Ectodermal cell (in vitro differentiated cells): Measurements from ENCODE around the gene SP140.

ENCODE experiments used
- H3K27ac ChIP-seq: 2 replicates; pipeline ENCODE4 v1.7.0; 2013; ENCODE audit warnings: mild to moderate bottlenecking, low read depth, low read length; ENCODE audit not compliant: insufficient read depth, poor library complexity, severe bottlenecking
- H3K27me3 ChIP-seq: 2 replicates; pipeline ENCODE4 v1.7.0; 2013; ENCODE audit warnings: mild to moderate bottlenecking, low read length; ENCODE audit not compliant: insufficient read depth, control insufficient read depth, poor library complexity, severe bottlenecking
- H3K36me3 ChIP-seq: one replicate; pipeline ENCODE4 v1.7.0; 2013; ENCODE audit warnings: low read length; ENCODE audit not compliant: control insufficient read depth, insufficient read depth
- H3K4me1 ChIP-seq: one replicate; pipeline ENCODE4 v1.7.0; 2013; ENCODE audit warnings: low read length; ENCODE audit not compliant: control insufficient read depth, insufficient read depth
- H3K4me3 ChIP-seq: 2 replicates; pipeline ENCODE4 v1.7.0; 2013; ENCODE audit warnings: low read depth, low read length, control low read depth; ENCODE audit not compliant: insufficient read depth
- H3K9me3 ChIP-seq: 2 replicates; pipeline ENCODE4 v1.7.0; 2013; ENCODE audit warnings: mild to moderate bottlenecking, low read length, moderate library complexity; ENCODE audit not compliant: control insufficient read depth
- WGBS, 2 experiments: methylation state at CpG; one replicate each; pipeline ENCODE4 v1.1.7; 2013; ENCODE audit warnings: missing lambda C conversion rate in 2 of 2; 5-methylcytosine and 5-hydroxymethylcytosine counted together

SP140 gene

DNA sequence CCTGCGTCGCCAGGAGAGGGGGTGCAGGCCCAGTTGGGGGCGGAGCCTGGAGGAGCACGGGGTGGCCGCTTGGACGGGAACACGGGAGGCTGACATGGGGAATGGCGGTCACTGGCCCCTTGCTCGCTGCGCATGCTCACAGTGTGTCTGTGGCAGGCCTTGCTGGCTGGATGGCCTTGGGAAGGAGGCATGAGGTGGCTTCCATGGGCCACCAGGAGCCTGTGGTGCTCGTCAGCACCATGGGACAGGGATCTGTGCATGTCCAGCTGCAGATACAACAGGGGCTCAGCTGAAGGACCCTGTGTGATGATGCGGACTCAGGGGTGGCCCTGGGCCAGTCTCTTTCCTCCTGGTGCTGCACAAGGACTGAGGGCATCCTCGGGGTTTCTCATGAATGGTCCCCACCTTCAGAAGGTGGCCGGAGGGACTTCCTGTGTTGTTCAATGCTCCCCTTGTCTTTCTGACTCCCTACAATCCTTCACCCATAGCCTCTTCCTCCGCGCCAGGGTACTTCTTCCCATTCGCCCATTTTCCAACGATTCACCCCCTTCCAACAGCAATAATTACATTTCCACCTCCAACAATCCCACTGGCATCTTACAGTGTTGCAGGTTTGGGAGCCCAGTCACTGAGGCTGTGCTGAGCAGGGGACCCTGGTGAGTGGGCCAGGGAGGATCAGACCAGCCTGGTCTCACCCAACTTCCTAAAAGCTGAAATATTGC is 98.0 kb downstream of the SP140 start:
- WGBS, 2 experiments = 87 to 90% methylated on average over 18 of the region's 18 CpGs
- H3K4me1 ChIP-seq = no peaks in the 10 kb centered on the region

GRCh38 chr2:230324503-230324902 is 99.0 kb downstream of the SP140 start:
- Histone ChIP-seq H3K27me3 (no peaks in the 10 kb centered on the region), H3K4me1 (no peaks in the 10 kb centered on the region), H3K27ac (no peak overlapping the region), H3K9me3 (no peaks in the 10 kb centered on the region), H3K4me3 (no peak overlapping the region), H3K36me3 (no peaks in the 10 kb centered on the region)
- WGBS, 2 experiments = 88 to 93% methylated on average over 5 of the region's 5 CpGs

More for the DNA sequence above, 98.0 kb downstream of the SP140 start:
- H3K9me3 ChIP-seq = no peaks in the 10 kb centered on the region
- no peak overlapping the region for H3K4me3 ChIP-seq
- no peak overlapping the region for H3K27ac ChIP-seq
- H3K36me3 ChIP-seq = no peaks in the 10 kb centered on the region
- H3K27me3 ChIP-seq = no peaks in the 10 kb centered on the region

GRCh38 chr2:230325316-230326243 is 100.0 kb downstream of the SP140 start:
- Histone ChIP-seq H3K9me3 (no peaks in the 10 kb centered on the region), H3K4me3 (no peak overlapping the region), H3K27me3 (no peaks in the 10 kb centered on the region), H3K27ac (no peak overlapping the region), H3K36me3 (no peaks in the 10 kb centered on the region), H3K4me1 (no peaks in the 10 kb centered on the region)
- whole genome bisulfite sequencing, 2 experiments = 96% methylated on average over 7 of the region's 9 CpGs

- Histone ChIP-seq H3K9me3 (no peaks in the 10 kb centered on the region), H3K4me3 (no peak within 1 kb of the TSS), H3K4me1 (no peaks in the 10 kb centered on the region), H3K36me3 (no peaks in the 10 kb centered on the region), H3K27me3 (no peaks in the 10 kb centered on the region), H3K27ac (no peak within 1 kb of the TSS)
- 73 to 75% methylated on average over 10 to 11 of the region's 11 CpGs for WGBS, 2 experiments
Measured at GRCh38 chr2:230326453-230327417, 101.2 kb downstream of the SP140 start, which contains the start of gene SP140L. Gene SP140L (plus strand): TSS chr2:230327193. CDS start chr2:230327270, 77 bp downstream.

- Histone ChIP-seq H3K36me3 (no peaks in the 10 kb centered on the region), H3K4me3 (no peak overlapping the region), H3K27me3 (no peaks in the 10 kb centered on the region), H3K27ac (no peak overlapping the region), H3K9me3 (no peaks in the 10 kb centered on the region), H3K4me1 (no peaks in the 10 kb centered on the region)
- WGBS, 2 experiments = 96 to 97% methylated on average over 5 of the region's 5 CpGs
Measured at GRCh38 chr2:230327418-230328154, 102.0 kb downstream of the SP140 start.

DNA sequence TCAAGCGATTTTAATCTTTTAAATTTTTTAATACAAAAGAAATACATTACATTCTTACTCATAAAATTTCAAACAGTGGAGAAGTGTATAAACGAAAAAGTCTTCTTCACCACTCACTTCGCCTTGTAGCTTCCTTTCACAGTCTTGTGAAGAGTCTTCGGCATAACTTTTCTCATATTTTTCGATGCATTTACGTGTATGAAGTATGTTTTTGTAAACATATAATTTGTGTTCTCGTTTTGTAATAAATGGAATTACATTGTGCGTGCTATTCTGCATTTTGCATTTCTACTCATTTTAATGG is 102.6 kb downstream of the SP140 start:
- Histone ChIP-seq H3K27ac (no peak overlapping the region), H3K9me3 (no peaks in the 10 kb centered on the region), H3K4me1 (no peaks in the 10 kb centered on the region), H3K36me3 (no peaks in the 10 kb centered on the region), H3K4me3 (no peak overlapping the region), H3K27me3 (no peaks in the 10 kb centered on the region)
- WGBS, 2 experiments = 93 to 95% methylated on average over 6 to 8 of the region's 8 CpGs

DNA sequence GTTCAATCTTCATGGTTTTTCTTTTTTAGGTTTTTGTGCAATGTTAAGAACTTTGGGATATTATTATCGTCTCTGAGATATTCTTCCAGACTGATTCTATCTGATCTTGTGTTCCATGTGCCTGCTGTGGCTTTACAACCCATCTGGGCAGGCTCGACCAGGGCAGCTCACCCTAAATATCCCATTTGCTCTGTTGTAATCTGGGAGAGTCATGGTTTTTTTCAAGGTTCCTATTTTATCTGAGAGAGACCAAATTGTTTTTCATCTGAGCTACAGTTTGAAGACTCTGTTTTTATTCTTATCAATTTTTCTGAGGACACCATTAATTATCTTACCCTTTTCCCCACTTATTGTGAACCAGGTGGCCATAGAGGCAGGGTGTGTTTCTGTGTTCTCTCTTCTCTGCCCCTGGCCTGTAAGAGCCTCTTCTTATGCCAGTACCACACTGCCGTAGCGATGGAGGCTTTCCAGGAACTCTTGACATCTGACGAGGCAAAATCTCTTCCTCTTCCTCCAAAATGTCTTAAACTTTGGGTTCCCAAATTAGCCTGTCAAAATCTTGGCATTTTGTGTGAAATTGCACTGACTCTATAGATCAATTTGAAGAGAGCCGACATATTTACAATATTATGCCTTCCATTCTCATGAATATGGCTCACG is 104.5 kb downstream of the SP140 start:
- Histone ChIP-seq H3K27ac (no peak overlapping the region), H3K27me3 (no peaks in the 10 kb centered on the region), H3K4me3 (no peak overlapping the region), H3K36me3 (no peaks in the 10 kb centered on the region), H3K9me3 (no peaks in the 10 kb centered on the region), H3K4me1 (no peaks in the 10 kb centered on the region)
- WGBS, 2 experiments = 92 to 95% methylated on average over 5 to 6 of the region's 7 CpGs

GRCh38 chr2:230330725-230331124 is 105.2 kb downstream of the SP140 start:
- 90 to 95% methylated on average over 6 to 7 of the region's 7 CpGs for WGBS, 2 experiments
- H3K27me3 ChIP-seq = no peaks in the 10 kb centered on the region
- H3K4me1 ChIP-seq = no peaks in the 10 kb centered on the region
- no peaks in the 10 kb centered on the region for H3K36me3 ChIP-seq
- H3K9me3 ChIP-seq = no peaks in the 10 kb centered on the region
- no peak overlapping the region for H3K4me3 ChIP-seq
- H3K27ac ChIP-seq = no peak overlapping the region

DNA sequence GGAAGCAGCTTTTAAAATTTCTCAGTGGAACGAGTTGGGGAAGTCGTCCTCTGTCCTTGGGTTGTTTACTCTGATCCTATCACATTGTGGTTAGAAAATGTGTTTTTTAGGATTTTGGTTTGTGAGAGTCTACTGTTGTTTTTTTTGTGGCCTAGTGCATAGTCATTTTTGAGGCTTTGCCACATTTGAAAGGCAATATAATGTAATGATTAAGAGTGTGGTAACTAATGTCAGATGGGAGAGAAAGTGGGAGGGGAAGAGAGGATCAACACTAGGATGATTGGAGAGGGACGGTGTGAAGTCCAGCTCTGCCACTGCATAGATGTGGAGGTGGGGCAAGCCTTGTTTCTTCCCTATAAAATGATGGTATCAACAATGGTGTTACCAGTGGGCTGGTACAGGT is 109.9 kb downstream of the SP140 start:
- 81 to 87% methylated on average over 3 of the region's 3 CpGs for WGBS, 2 experiments

More for the DNA sequence above, 109.9 kb downstream of the SP140 start:
- H3K27ac ChIP-seq = no peak overlapping the region
- H3K27me3 ChIP-seq = no peaks in the 10 kb centered on the region
- no peak overlapping the region for H3K4me3 ChIP-seq
- H3K9me3 ChIP-seq = no peaks in the 10 kb centered on the region
- H3K36me3 ChIP-seq = no peaks in the 10 kb centered on the region
- no peaks in the 10 kb centered on the region for H3K4me1 ChIP-seq
